Measurements from ENCODE around the gene WNT9A.
"Not testable (repeated sequence)": the region's sequence is repeated elsewhere in the genome, so short reads cannot be mapped to it uniquely, and the experiment has no call there.

WNT9A gene

GRCh38 chr1:227871892-227872291 is 75.8 kb downstream of the WNT9A start:
- H3K9ac ChIP-seq (ENCODE audit: low read depth, low read length); H3K4me3 ChIP-seq (ENCODE audit: low read length); H3K9me3 ChIP-seq (ENCODE audit: insufficient read depth, low read depth, low read length); H3K27me3 ChIP-seq (ENCODE audit: insufficient read depth, low read length); H3K27ac ChIP-seq (ENCODE audit: low read length); H3K36me3 ChIP-seq (ENCODE audit: insufficient read depth, low read depth, low read length); H3K4me1 ChIP-seq (ENCODE audit: insufficient read depth, low read length): not testable (repeated sequence)

- no peak overlapping the region for H3K27ac ChIP-seq (ENCODE audit: low read length)
- no peak overlapping the region for H3K4me3 ChIP-seq (ENCODE audit: low read length)
- no peaks in the 10 kb centered on the region for H3K4me1 ChIP-seq (ENCODE audit: insufficient read depth, low read length)
- H3K27me3 ChIP-seq (ENCODE audit: insufficient read depth, low read length), result no peaks in the 10 kb centered on the region
- H3K9ac ChIP-seq (ENCODE audit: low read depth, low read length), result no peak overlapping the region
- H3K36me3 ChIP-seq (ENCODE audit: insufficient read depth, low read depth, low read length), result no peaks in the 10 kb centered on the region
- no peaks in the 10 kb centered on the region; the same call in 1 of the 2 replicates for H3K9me3 ChIP-seq (ENCODE audit: insufficient read depth, low read depth, low read length)
Measured at GRCh38 chr1:227870366-227870765, 77.4 kb downstream of the WNT9A start.

- H3K4me1 ChIP-seq (ENCODE audit: insufficient read depth, low read length), result no peaks in the 10 kb centered on the region
- H3K36me3 ChIP-seq (ENCODE audit: insufficient read depth, low read depth, low read length), result no peaks in the 10 kb centered on the region
- H3K9me3 ChIP-seq (ENCODE audit: insufficient read depth, low read depth, low read length), result peaks cover under 1% of the 10 kb centered on the region; the same call in 1 of the 2 replicates
- H3K27me3 ChIP-seq (ENCODE audit: insufficient read depth, low read length), result no peaks in the 10 kb centered on the region
- H3K9ac ChIP-seq (ENCODE audit: low read depth, low read length), result no peak overlapping the region
- no peak overlapping the region for H3K27ac ChIP-seq (ENCODE audit: low read length)
- H3K4me3 ChIP-seq (ENCODE audit: low read length), result no peak overlapping the region
Measured at GRCh38 chr1:227869851-227870305, 77.9 kb downstream of the WNT9A start.

DNA sequence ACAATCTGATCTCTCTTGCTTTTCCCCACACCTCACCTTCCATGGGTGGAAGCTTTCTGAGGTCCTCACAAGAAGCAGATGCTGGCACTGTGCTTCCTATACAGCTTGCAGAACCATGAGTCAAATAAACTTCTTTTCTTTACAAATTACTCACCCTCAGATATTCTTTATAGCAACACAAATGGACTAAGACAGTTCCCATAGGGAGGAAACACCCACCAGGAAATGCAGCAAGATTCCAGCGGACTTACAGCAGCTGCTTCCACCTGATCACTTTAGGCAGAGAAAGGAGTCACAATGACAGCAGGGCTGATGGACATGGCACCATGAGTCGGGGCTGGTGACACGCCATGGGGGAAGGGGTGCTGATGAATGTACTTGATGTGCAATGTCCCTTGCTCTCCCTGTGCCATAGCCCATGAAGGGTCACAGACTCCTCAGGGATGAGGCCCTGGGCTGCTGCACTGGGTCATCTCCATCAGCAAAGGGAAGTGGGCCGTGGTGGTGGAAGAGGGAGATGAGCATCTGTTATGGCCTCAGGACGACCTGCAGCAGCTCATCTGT is 78.4 kb downstream of the WNT9A start:
- Histone ChIP-seq H3K9ac (ENCODE audit: low read depth, low read length) (no peak overlapping the region), H3K27me3 (ENCODE audit: insufficient read depth, low read length) (no peaks in the 10 kb centered on the region), H3K9me3 (ENCODE audit: insufficient read depth, low read depth, low read length) (peaks cover 6% of the 10 kb centered on the region), H3K4me3 (ENCODE audit: low read length) (no peak overlapping the region), H3K4me1 (ENCODE audit: insufficient read depth, low read length) (no peaks in the 10 kb centered on the region), H3K36me3 (ENCODE audit: insufficient read depth, low read depth, low read length) (no peaks in the 10 kb centered on the region), H3K27ac (ENCODE audit: low read length) (no peak overlapping the region)

Data from iPS-20b (cell line).